Suppressor macrophage treated with lipopolysaccharide for 4 hours (primary cell): ENCODE data around the gene RNF167.

Experiments used
- DNase-seq: peaks from one replicate; pipeline ENCODE4 v3.0.0-alpha.2; 2020

Gene RNF167

DNA sequence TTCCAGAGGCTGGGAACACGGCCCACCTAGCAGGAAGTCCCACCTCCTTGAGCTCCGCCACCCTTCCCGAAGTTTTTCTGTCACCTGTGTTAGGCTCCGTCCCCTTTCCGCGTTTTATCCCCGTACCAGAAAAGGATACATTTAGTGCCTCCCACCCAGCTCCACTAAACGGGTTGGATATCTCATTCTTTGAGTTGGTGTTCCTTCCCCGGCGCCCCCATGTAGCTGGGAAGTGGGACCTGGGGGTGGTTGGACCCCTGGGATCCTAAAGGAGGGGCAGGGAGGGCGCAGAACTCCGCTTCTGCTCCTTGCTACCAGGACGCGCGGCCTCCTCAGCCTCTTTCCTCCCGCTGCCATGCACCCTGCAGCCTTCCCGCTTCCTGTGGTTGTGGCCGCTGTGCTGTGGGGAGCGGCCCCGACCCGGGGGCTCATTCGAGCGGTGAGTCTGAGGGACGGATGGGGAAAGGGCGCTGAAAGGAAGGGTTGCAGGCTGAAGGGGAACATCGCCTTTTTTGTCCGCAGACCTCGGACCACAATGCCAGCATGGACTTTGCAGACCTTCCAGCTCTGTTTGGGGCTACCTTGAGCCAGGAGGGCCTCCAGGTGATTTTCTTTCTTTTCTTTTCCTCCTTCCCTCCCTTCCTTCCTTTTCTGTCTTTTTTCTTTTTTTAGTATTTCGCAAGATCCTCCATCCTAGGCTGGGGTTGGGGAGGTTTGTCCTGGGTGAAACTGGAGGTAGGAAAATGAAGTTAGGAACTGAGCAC is 669 bp downstream of the RNF167 start:
- no peak for DNase-seq

DNA sequence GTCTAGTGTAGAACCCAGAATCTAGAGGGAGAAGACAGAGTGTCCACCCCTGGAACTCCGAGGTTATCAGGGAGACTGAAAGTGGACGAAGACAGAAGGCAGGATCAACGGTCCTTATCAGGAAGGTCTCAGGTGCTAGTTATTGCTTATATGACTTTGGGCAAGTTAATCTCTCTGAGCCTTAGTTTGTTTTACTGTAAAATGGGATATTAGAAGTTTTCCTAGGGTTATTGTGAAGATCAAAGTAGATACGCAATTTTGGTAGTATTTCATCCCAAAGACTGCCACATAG is 1.2 kb downstream of the RNF167 start:
- DNase-seq: no peak

DNA sequence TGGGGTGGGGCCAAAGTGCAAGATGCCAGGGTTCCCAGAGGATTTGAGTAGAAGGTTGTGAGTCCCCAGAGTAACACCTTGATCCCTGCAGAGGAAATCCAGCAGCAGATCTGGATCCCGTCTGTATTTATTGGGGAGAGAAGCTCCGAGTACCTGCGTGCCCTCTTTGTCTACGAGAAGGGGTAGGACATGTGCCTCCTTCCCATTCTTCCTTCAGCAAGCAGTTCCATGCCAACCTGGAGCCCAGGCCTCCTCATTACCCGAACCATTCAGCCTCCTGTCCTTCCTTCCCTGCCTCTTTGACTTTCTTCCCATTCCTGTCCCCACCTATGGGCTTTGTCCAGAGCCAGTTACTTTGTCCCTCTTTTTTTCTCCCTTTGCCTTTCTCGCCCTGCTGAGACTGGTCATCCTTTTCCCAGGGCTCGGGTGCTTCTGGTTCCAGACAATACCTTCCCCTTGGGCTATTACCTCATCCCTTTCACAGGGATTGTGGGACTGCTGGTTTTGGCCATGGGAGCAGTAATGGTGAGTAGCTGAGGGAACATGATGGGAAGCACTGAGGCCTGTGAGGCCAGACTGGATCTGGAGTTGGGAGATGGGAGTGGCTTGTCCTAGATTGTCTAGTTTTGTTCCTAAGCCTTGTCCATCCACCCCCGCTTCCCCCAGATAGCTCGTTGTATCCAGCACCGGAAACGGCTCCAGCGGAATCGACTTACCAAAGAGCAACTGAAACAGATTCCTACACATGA is 2.9 kb downstream of the RNF167 start:
- DNase-seq: no peak

GRCh38 chr17:4944163-4944553 is 4.1 kb downstream of the RNF167 start:
- no peak for DNase-seq

DNA sequence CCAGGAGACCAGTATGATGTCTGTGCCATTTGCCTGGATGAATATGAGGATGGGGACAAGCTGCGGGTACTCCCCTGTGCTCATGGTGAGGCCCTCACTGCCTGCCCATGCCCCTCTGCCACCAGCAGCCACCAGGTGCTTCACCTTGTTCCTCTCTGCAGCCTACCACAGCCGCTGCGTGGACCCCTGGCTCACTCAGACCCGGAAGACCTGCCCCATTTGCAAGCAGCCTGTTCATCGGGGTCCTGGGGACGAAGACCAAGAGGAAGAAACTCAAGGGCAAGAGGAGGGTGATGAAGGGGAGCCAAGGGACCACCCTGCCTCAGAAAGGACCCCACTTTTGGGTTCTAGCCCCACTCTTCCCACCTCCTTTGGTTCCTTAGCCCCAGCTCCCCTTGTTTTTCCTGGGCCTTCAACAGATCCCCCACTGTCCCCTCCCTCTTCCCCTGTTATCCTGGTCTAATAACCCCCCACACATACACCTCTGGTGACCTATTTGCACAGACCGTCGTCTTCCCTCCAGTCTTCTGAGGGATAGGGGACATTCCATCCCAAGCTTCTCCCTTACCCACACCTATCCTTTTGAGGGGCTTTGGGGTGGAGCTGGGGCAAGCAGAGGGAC is 4.6 kb downstream of the RNF167 start:
- DNase-seq: no peak

- peak; percentile 94 for DNase-seq
Measured at GRCh38 chr17:4945176-4945943, 5.3 kb downstream of the RNF167 start.

DNA sequence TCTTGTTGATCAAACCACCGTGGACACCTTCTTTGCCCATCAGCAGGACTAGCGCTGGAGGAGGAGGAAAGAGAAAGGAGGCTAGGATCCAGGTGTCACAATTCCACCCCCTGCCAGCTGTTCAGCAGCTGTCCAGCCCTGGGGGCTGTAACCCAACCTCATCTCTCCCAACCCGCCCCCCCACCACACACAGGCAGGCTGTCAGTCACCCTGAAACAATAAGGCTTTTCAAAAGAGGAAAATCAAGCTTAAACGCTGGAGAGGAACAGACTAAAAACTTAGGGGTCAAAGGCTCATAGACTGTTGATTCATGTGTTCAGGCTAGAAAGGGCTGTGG is 5.8 kb downstream of the RNF167 start:
- no peak for DNase-seq

- peak; percentile 73 for DNase-seq
Measured at GRCh38 chr17:4946312-4946976, 6.4 kb downstream of the RNF167 start.

DNA sequence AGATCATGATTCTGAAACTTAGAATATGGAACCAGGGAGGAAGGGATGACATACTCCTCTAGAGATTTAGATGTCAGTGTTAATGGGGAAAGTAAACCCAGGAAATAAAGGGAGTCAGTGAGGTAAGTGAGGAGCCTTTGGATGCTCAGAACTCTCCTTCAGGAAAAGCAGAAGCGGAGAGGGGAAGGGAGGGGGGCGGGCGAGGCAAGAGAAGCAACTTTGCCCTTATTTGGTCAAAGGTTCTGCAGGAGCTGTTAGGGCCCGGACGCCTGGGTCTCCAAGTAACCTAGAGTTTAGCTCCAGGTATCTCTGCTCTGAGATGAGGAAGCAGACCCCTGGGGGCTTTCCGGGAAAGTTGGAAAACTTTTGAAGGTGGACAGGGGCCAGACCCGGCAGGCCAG is 6.9 kb downstream of the RNF167 start:
- DNase-seq: peak; percentile 50

- peak; percentile 85 for DNase-seq
Measured at GRCh38 chr17:4947411-4948165, 7.5 kb downstream of the RNF167 start.

GRCh38 chr17:4948166-4948930 is 8.3 kb downstream of the RNF167 start, which contains the start of gene PFN1:
Gene PFN1, minus strand, starts transcription at chr17:4948530. Its CDS starts 136 bp downstream, at chr17:4948394.
- peak; percentile 96 for DNase-seq

GRCh38 chr17:4948931-4949320 is 8.9 kb downstream of the RNF167 start:
- DNase-seq: peak; percentile 93

- DNase-seq: peak; percentile 86
Measured at GRCh38 chr17:4949321-4950074, 9.4 kb downstream of the RNF167 start.

GRCh38 chr17:4950075-4950745 is 10.1 kb downstream of the RNF167 start:
- DNase-seq: peak; percentile 28

DNA sequence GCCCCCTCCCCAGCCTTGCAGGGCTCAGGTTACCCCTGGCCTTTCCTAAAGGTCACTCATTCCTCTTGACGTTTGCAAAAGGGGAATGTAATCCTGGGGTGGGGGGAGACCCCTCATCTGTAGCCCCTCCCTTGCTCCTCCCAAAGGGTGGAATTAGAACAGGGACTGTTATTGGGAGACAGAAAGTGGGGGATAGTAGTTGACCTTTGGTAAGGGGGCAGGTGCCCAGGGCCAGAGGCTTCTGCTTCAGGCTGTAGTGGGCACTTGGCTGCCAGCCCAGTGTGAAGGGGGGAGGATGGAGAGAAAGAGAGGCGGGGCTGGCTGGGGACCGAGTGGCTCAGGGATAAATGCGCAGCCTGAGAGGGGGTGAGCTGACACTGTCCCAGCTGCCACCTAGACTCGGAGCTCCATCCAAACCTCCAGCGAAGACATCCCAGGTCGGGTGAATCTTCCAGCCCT is 10.7 kb downstream of the RNF167 start, which contains the start of gene ENO3:
ENO3 (plus strand) TSS at position 374 of the 459 bp plus-strand sequence. CDS start 711 bp downstream, outside the sequence.
- no peak for DNase-seq

DNA sequence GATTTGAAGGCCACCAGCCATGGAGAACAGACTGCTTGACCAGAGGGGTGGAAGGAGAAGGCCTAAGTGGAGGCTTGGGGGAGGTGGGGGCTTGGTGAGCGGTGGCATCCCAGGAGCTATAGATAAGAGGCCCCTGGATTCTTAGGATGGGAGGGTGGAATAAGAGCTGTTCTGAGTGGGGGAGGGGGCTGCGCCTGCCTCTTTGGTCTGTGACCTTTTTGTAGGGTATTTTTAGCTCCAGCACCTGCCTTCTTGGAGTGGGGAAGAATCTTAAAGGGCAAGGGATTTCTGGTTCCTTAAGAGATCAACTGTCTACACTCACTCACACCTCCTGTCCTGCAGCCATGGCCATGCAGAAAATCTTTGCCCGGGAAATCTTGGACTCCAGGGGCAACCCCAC is 11.4 kb downstream of the RNF167 start:
- no peak for DNase-seq

DNA sequence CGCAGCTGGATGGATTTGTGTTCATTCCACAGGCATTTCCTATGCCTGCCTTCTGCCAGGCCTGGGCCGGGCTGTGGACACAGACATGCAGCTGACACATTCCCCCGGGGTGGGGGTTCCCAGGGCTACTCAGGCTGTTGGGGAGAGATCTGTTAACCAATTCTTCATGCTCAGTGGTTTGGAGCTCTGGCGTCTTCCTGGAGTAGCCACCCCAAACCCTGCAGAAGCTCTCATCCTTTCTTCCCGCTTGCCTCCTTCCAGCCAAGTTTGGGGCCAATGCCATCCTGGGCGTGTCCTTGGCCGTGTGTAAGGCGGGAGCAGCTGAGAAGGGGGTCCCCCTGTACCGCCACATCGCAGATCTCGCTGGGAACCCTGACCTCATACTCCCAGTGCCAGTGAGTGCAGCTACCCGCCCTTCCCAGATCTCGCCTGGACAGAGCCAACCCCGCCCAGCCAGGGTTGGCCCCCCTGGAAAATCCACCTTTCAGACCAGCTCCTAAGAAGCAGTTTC is 13.4 kb downstream of the RNF167 start:
- no peak for DNase-seq

DNA sequence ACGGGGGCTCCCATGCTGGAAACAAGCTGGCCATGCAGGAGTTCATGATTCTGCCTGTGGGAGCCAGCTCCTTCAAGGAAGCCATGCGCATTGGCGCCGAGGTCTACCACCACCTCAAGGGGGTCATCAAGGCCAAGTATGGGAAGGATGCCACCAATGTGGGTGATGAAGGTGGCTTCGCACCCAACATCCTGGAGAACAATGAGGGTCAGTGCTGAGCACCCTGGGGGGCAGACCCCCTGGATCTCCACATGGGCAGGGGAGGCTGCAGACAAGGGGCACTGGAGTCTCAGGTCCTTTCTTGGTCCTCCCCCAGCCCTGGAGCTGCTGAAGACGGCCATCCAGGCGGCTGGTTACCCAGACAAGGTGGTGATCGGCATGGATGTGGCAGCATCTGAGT is 15.0 kb downstream of the RNF167 start:
- DNase-seq: no peak

DNA sequence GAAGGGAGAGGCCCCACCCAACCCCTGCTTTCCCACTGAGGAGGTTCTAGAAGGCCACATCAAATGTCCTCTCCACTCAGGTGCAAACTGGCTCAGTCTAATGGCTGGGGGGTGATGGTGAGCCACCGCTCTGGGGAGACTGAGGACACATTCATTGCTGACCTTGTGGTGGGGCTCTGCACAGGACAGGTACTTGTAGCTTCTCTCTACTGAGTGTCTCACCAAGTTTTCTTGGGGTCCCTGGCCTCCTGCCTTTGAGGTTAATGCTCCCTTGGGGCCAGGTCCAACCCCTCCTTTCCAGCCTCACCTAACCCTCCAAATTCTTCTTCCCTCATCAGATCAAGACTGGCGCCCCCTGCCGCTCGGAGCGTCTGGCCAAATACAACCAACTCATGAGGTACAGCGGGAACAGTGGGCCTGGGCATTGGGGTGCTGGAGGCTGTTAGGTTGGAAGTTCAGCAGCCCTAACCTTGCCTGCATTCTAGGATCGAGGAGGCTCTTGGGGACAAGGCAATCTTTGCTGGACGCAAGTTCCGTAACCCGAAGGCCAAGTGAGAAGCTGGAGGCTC is 16.5 kb downstream of the RNF167 start:
- DNase-seq: peak; percentile 37
